Psoas muscle (tissue), 8 donors: Measurements from ENCODE around the gene CEMP1. TPM values are rescaled to one million over a fixed set of nuclear protein-coding genes. Genes with fewer than 3 reads are reported as not detected.
"Not testable (repeated sequence)": the region's sequence is repeated elsewhere in the genome, so short reads cannot be mapped to it uniquely, and the experiment has no call there.

Experiments used
- ATAC-seq, 4 donors: fragments of 200-7000 bp; cut with Tn5 transposase; one replicate each; pipeline ENCODE4 v1.9.1; 2020; ENCODE audit warnings: moderate library complexity in 3 of 4, mild to moderate bottlenecking in 2 of 4
- DNase-seq, 2 donors: peaks; one replicate each; pipeline ENCODE4 v3.0.0-alpha.2; 2020
- H3K27ac ChIP-seq: fragments of 200-600 bp; one replicate; pipeline ENCODE4 v1.8.0; 2022
- H3K27me3 ChIP-seq, 3 donors: fragments of 200-600 bp in 1 of 3; one replicate each; pipeline versions ENCODE4 v1.6.1 to v1.8.0; 2013 to 2022; ENCODE audit warnings: low read length in 2 of 3, mild to moderate bottlenecking in 2 of 3, moderate library complexity in 1 of 3; ENCODE audit not compliant: insufficient read depth in 3 of 3
- H3K36me3 ChIP-seq, 2 donors: fragments of 200-600 bp in 1 of 2; one replicate each; pipeline versions ENCODE4 v1.6.1 to v1.8.0; 2013 to 2022; ENCODE audit warnings: low read depth in 1 of 2, mild to moderate bottlenecking in 1 of 2, moderate library complexity in 1 of 2; ENCODE audit not compliant: insufficient read depth in 1 of 2
- H3K4me1 ChIP-seq: fragments of 200-600 bp; one replicate; pipeline ENCODE4 v1.8.0; 2022
- H3K4me3 ChIP-seq: fragments of 200-600 bp; one replicate; pipeline ENCODE4 v1.8.0; 2022; ENCODE audit warnings: mild to moderate bottlenecking
- H3K9me3 ChIP-seq: fragments of 200-600 bp; one replicate; pipeline ENCODE4 v1.8.0; 2022
- CTCF ChIP-seq: fragments of 200-600 bp; IDR thresholded peaks from one replicate; pipeline ENCODE4 v1.8.0; 2022; ENCODE audit warnings: antibody characterized with exemption
- WGBS, 3 donors: extraction: QIAGEN DNeasy Blood & Tissue Kit; methylation state at CpG; one replicate each; pipeline versions ENCODE4 v1.1.6 to v1.1.7; 2013; 5-methylcytosine and 5-hydroxymethylcytosine counted together
- intact Hi-C, 2 donors: fragments of 100-400 bp; cut with DNase I; formaldehyde crosslinking; loops; one replicate each; pipeline versions ENCODE4 v1.11.0 to v1.14.2; 2022
- polyA plus RNA-seq, 3 donors: library from polyadenylated mRNA; stranded (reverse); fragments of 200-250 nt; gene quantifications; one replicate each; pipeline ENCODE4 v1.2.3, GENCODE V29; 2013
- total RNA-seq, 4 donors: library from RNA; stranded (reverse); fragmentation: NEBNext Ultra II Directional in 2 of 4; extraction: Animal tissue kit (Norgen Biotek cat#: 25700) in 2 of 4; gene quantifications; one replicate each; pipeline versions ENCODE4 v1.2.1 to v1.2.4, GENCODE V29; 2021 to 2023
- donor health status: healthy with polysubstance abuse.
- donor health status: DM: no; HTN: no; CAD: no; lungs with moderate emphysema.
- donor health status: Bipolar disorder and iron deficiency.
- donor health status: healthy.
- donor health status: DM: yes; HTN: yes; CAD: no.
- donor health status: DM: no; HTN: no; CAD: no.
- donor health status: DM: no; HTN: no; CAD: no.
- donor health status: DM: yes; HTN: yes; CAD: no.

CEMP1 gene
- total and polyA plus RNA-seq, 7 donors, result 0.16 to 0.32 (median 0.20) TPM; not detected in 3

- TF ChIP-seq CTCF, result peak; percentile 50
- intact Hi-C loops, H3K4me3 ChIP-seq, H3K9me3 ChIP-seq, H3K36me3 ChIP-seq, H3K27ac ChIP-seq, H3K27me3 ChIP-seq, H3K4me1 ChIP-seq: not testable (repeated sequence)
- WGBS, 3 donors, result 5 to 20% (median 20%) methylated on average over 1 to 2 of the region's 4 CpGs
- ATAC-seq (peak; percentile 69 to 87 (median 84)), DNase-seq (peak; percentile 55 to 85)
Observed at GRCh38 chr16:2560798-2561133, 29.6 kb upstream of the CEMP1 start.

- H3K4me1 ChIP-seq, intact Hi-C loops, H3K4me3 ChIP-seq, H3K27me3 ChIP-seq, H3K36me3 ChIP-seq, H3K9me3 ChIP-seq, H3K27ac ChIP-seq: not testable (repeated sequence)
- WGBS, 3 donors, result 63 to 87% (median 75%) methylated on average over 6 to 9 of the region's 17 CpGs
- ATAC-seq (peak in 1 of 4 donors; percentile 2), DNase-seq (peak in 1 of 2 donors; percentile 12)
Observed at GRCh38 chr16:2560131-2560797, 29.1 kb upstream of the CEMP1 start.

- H3K9me3 ChIP-seq, H3K27me3 ChIP-seq, H3K36me3 ChIP-seq, H3K27ac ChIP-seq, H3K4me3 ChIP-seq, intact Hi-C loops, H3K4me1 ChIP-seq: not testable (repeated sequence)
- peak; percentile 48 to 75 (median 64) for ATAC-seq
- peak in 1 of 2 donors; percentile 67 for DNase-seq
- 38 to 65% methylated on average over 4 to 6 of the region's 15 CpGs; no CpG with 5 or more reads in 1 of the 3 donors for WGBS, 3 donors
Observed at GRCh38 chr16:2557150-2557549, 25.9 kb upstream of the CEMP1 start.

- DNase-seq, H3K9me3 ChIP-seq, H3K4me1 ChIP-seq, H3K27ac ChIP-seq, H3K27me3 ChIP-seq, H3K4me3 ChIP-seq, H3K36me3 ChIP-seq, intact Hi-C loops: not testable (repeated sequence)
- no CpG with 5 or more reads among the region's 13 CpGs for WGBS, 3 donors
- ATAC-seq, result peak in 1 of 4 donors; percentile 41
Observed at GRCh38 chr16:2554709-2555425, 23.7 kb upstream of the CEMP1 start.

GRCh38 chr16:2551420-2551889 lies 20.2 kb upstream of the CEMP1 start:
- intact Hi-C loops, H3K36me3 ChIP-seq, H3K27ac ChIP-seq, H3K27me3 ChIP-seq, H3K4me3 ChIP-seq, H3K9me3 ChIP-seq, H3K4me1 ChIP-seq, ATAC-seq: not testable (repeated sequence)
- peak in 1 of 2 donors; percentile 14 for DNase-seq
- 72 to 76% (median 75%) methylated on average over 10 to 11 of the region's 17 CpGs for WGBS, 3 donors

- H3K27ac ChIP-seq, H3K27me3 ChIP-seq, DNase-seq, H3K36me3 ChIP-seq, H3K9me3 ChIP-seq, intact Hi-C loops, H3K4me1 ChIP-seq, H3K4me3 ChIP-seq: not testable (repeated sequence)
- no CpG with 5 or more reads among the region's 14 CpGs for WGBS, 3 donors
- peak in 3 of 4 donors; percentile 31 to 58 (median 57) for ATAC-seq
Observed at GRCh38 chr16:2550283-2550878, 19.2 kb upstream of the CEMP1 start.

GRCh38 chr16:2543771-2544170 lies 12.6 kb upstream of the CEMP1 start:
- H3K9me3 ChIP-seq, ATAC-seq, intact Hi-C loops, DNase-seq, H3K4me3 ChIP-seq, H3K27ac ChIP-seq, H3K36me3 ChIP-seq, H3K27me3 ChIP-seq: not testable (repeated sequence)
- WGBS, 3 donors, result 72 to 83% (median 83%) methylated on average over 14 of the region's 14 CpGs
- H3K4me1 ChIP-seq, result peaks cover 28% of the 10 kb centered on the region

GRCh38 chr16:2541409-2541808 lies 10.2 kb upstream of the CEMP1 start:
- H3K27me3 ChIP-seq, DNase-seq, H3K9me3 ChIP-seq, H3K4me3 ChIP-seq, H3K27ac ChIP-seq, intact Hi-C loops, H3K36me3 ChIP-seq: not testable (repeated sequence)
- ATAC-seq, result peak in 1 of 4 donors; percentile 10
- H3K4me1 ChIP-seq, result peaks cover 35% of the 10 kb centered on the region
- 41 to 54% (median 44%) methylated on average over 5 to 6 of the region's 6 CpGs for WGBS, 3 donors

GRCh38 chr16:2540912-2541311 lies 9.7 kb upstream of the CEMP1 start:
- ATAC-seq, H3K9me3 ChIP-seq, H3K27me3 ChIP-seq, H3K4me3 ChIP-seq, H3K27ac ChIP-seq, DNase-seq, H3K36me3 ChIP-seq, intact Hi-C loops: not testable (repeated sequence)
- WGBS, 3 donors, result 51 to 62% (median 55%) methylated on average over 3 of the region's 4 CpGs
- H3K4me1 ChIP-seq, result peaks cover 35% of the 10 kb centered on the region
